B cell (primary cell): ENCODE results near the gene AGL. TPM values are rescaled to one million over a fixed set of nuclear protein-coding genes. Genes with fewer than 3 reads are reported as not detected.
"Not testable (repeated sequence)": the region's sequence is repeated elsewhere in the genome, so short reads cannot be mapped to it uniquely, and the experiment has no call there.

ENCODE experiments used
- ATAC-seq: fragments of 200-7000 bp; cut with Tn5 transposase; one replicate; pipeline ENCODE4 v1.10.0; 2021; ENCODE audit warnings: low read depth, mild to moderate bottlenecking, moderate number of reproducible peaks, moderate library complexity
- CTCF ChIA-PET: fragments of 350-600 bp; sonication (Branson Sonifier 250); formaldehyde crosslinking; loops from one replicate; lab custom pipeline; 2021; ENCODE audit warnings: antibody characterized with exemption, inconsistent platforms; lab: Charles Lee
- POLR2A ChIA-PET: fragments of 350-600 bp; sonication (Branson Sonifier 250); formaldehyde crosslinking; loops from one replicate; lab custom pipeline; 2021; ENCODE audit warnings: antibody characterized with exemption; lab: Charles Lee
- DNase-seq: peaks from one replicate; pipeline ENCODE4 v3.0.0; 2013
- H2AFZ ChIP-seq: 2 replicates; pipeline ENCODE4 v1.6.1; 2012; ENCODE audit warnings: mild to moderate bottlenecking, low read depth, low read length; ENCODE audit not compliant: insufficient read depth, poor library complexity, severe bottlenecking
- H3K27ac ChIP-seq, 2 donors: 1 replicate in 1 of 2; 2 replicates in 1 of 2; pipeline ENCODE4 v1.5.1; 2012 to 2013; ENCODE audit warnings: low read length in 2 of 2, mild to moderate bottlenecking in 2 of 2, moderate library complexity in 1 of 2
- H3K27me3 ChIP-seq, 4 experiments: fragments of 200-600 bp in 1 of 4; sonication (generic) in 1 of 4; replicated peaks in 1 of 4; 1 replicate in 2 of 4; 2 replicates in 2 of 4; pipeline versions ENCODE4 v1.6.1 to v1.7.0; 2013 to 2016; ENCODE audit warnings: low read length in 3 of 4, mild to moderate bottlenecking in 2 of 4, mixed read lengths in 1 of 4, moderate library complexity in 1 of 4; ENCODE audit not compliant: insufficient read depth in 4 of 4, control insufficient read depth in 3 of 4; ENCODE audit errors: control extremely low read depth in 1 of 4
- H3K36me3 ChIP-seq, 2 experiments: replicated peaks in 1 of 2; 1 replicate in 1 of 2; 2 replicates in 1 of 2; pipeline versions ENCODE4 v1.6.1 to v1.7.1; 2013; ENCODE audit warnings: low read length in 1 of 2; ENCODE audit not compliant: insufficient read depth in 2 of 2, control insufficient read depth in 1 of 2; ENCODE audit errors: control extremely low read depth in 1 of 2, extremely low read depth in 1 of 2
- H3K4me1 ChIP-seq, 2 donors: fragments of 200-600 bp in 1 of 2; sonication (generic) in 1 of 2; 1 replicate in 1 of 2; 2 replicates in 1 of 2; pipeline versions ENCODE4 v1.5.1 to v1.6.1; 2013 to 2017; ENCODE audit warnings: low read length in 2 of 2; ENCODE audit not compliant: control insufficient read depth in 2 of 2, insufficient read depth in 2 of 2
- H3K4me2 ChIP-seq: replicated peaks from 2 replicates; pipeline ENCODE3; 2012; ENCODE audit warnings: mild to moderate bottlenecking, low read depth, low read length; ENCODE audit not compliant: poor library complexity, severe bottlenecking
- H3K4me3 ChIP-seq, 5 experiments: fragments of 200-600 bp in 1 of 5; sonication (generic) in 1 of 5; 1 replicate in 3 of 5; 2 replicates in 2 of 5; pipeline versions ENCODE4 v1.5.1 to v1.7.0; 2011 to 2016; ENCODE audit warnings: low read length in 4 of 5, mild to moderate bottlenecking in 4 of 5, low read depth in 2 of 5, control low read depth in 1 of 5, moderate library complexity in 1 of 5; ENCODE audit not compliant: insufficient read depth in 1 of 5; ENCODE audit errors: control extremely low read depth in 1 of 5, extremely low read depth in 1 of 5
- H3K79me2 ChIP-seq: fragments of 200-600 bp; sonication (generic); one replicate; pipeline ENCODE4 v1.6.0; 2016; ENCODE audit warnings: low read length; ENCODE audit not compliant: control insufficient read depth, insufficient read depth
- H3K9ac ChIP-seq: fragments of 200-600 bp; sonication (generic); 2 replicates; pipeline ENCODE4 v1.6.1; 2017; ENCODE audit warnings: mild to moderate bottlenecking, low read length, moderate library complexity
- H3K9me3 ChIP-seq, 3 donors: one replicate each; pipeline versions ENCODE4 v1.6.1 to v1.7.1; 2013; ENCODE audit warnings: low read length in 2 of 3; ENCODE audit not compliant: control insufficient read depth in 2 of 3, insufficient read depth in 1 of 3; ENCODE audit errors: control extremely low read depth in 1 of 3
- H4K20me1 ChIP-seq: 2 replicates; pipeline ENCODE4 v1.6.0; 2012; ENCODE audit warnings: mild to moderate bottlenecking, low read length; ENCODE audit not compliant: insufficient read depth, control insufficient read depth, poor library complexity, severe bottlenecking
- H3K27ac Mint-ChIP-seq: one replicate; pipeline ENCODE4 v1.8.0; 2021; ENCODE audit warnings: mixed read lengths
- H3K27me3 Mint-ChIP-seq: one replicate; pipeline ENCODE4 v1.8.0; 2021; ENCODE audit warnings: mixed read lengths
- H3K4me1 Mint-ChIP-seq: one replicate; pipeline ENCODE4 v1.8.0; 2021; ENCODE audit warnings: mixed read lengths
- H3K4me3 Mint-ChIP-seq: one replicate; pipeline ENCODE4 v1.8.0; 2021; ENCODE audit warnings: mixed read lengths
- H3K9me3 Mint-ChIP-seq: one replicate; pipeline ENCODE4 v1.8.0; 2022; ENCODE audit warnings: mixed read lengths; ENCODE audit not compliant: insufficient read depth
- EZH2 ChIP-seq: IDR thresholded peaks from 2 replicates; pipeline ENCODE4 v1.6.1; 2012; ENCODE audit warnings: borderline replicate concordance, low read depth, mild to moderate bottlenecking, moderate library complexity, low read length; ENCODE audit not compliant: insufficient read depth, poor library complexity, severe bottlenecking
- WGBS: methylation state at CpG from one replicate; pipeline ENCODE4 v1.1.5; 2013; ENCODE audit warnings: missing lambda C conversion rate; ENCODE audit not compliant: insufficient coverage; 5-methylcytosine and 5-hydroxymethylcytosine counted together
- intact Hi-C: fragments of 100-400 bp; cut with micrococcal nuclease; formaldehyde crosslinking; loops from one replicate; pipeline ENCODE4 v1.10.0; 2022
- polyA plus RNA-seq: library from polyadenylated mRNA; depleted of rRNA; stranded (reverse); fragments of >200 nt; gene quantifications from 2 replicates; pipeline ENCODE4 v1.2.3, GENCODE V29; 2012
- total RNA-seq, 2 donors: library from RNA; stranded (reverse); fragments of 120-200 nt in 1 of 2; gene quantifications; 1 replicate in 1 of 2; 2 replicates in 1 of 2; pipeline versions ENCODE4 v1.2.3 to v1.2.4, GENCODE V29; 2013 to 2022
- TF ChIP-seq, protein P1 (sequence below): fragments of 200-600 bp; IDR thresholded peaks from one replicate; pipeline ENCODE4 v1.8.0; 2022; ENCODE audit warnings: antibody characterized with exemption, mild to moderate bottlenecking

Gene AGL
- total and polyA plus RNA-seq, 2 donors (not counting 1 experiment from before 2014, with no cell fraction given) = 3.2 to 18.7 TPM

DNA sequence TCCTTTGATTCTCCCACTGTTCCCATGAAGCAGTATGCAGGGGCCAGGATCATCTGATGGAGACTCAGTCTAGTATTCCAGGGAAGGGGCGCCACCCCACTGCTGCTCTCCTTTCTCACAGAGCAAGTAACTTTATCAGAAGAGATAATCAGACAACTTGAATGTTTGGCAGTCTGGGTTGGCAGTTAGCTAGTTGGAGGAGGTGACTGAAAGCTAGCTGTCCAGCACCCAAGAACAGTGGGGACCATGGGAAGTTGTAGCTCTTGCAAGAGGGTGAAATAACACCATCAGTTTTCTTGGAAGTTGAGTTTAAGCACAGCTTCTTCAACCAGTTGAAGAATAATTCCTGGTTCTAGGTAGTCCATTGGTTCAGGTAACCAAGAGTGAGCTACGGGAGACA is 22.2 kb upstream of the AGL start:
- H3K27ac ChIP-seq = no peak overlapping the region
- peaks cover 18% of the 10 kb centered on the region for H3K27me3 Mint-ChIP-seq
- TF ChIP-seq, protein P1, sequence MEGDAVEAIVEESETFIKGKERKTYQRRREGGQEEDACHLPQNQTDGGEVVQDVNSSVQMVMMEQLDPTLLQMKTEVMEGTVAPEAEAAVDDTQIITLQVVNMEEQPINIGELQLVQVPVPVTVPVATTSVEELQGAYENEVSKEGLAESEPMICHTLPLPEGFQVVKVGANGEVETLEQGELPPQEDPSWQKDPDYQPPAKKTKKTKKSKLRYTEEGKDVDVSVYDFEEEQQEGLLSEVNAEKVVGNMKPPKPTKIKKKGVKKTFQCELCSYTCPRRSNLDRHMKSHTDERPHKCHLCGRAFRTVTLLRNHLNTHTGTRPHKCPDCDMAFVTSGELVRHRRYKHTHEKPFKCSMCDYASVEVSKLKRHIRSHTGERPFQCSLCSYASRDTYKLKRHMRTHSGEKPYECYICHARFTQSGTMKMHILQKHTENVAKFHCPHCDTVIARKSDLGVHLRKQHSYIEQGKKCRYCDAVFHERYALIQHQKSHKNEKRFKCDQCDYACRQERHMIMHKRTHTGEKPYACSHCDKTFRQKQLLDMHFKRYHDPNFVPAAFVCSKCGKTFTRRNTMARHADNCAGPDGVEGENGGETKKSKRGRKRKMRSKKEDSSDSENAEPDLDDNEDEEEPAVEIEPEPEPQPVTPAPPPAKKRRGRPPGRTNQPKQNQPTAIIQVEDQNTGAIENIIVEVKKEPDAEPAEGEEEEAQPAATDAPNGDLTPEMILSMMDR = no peak
- no peak for TF ChIP-seq EZH2
- no peak overlapping the region for H3K9ac ChIP-seq
- H3K27ac Mint-ChIP-seq = no peak overlapping the region
- ATAC-seq = no peak
- no peaks in the 10 kb centered on the region for H3K79me2 ChIP-seq
- no peaks in the 10 kb centered on the region for H3K9me3 Mint-ChIP-seq
- no peaks in the 10 kb centered on the region for H3K4me1 Mint-ChIP-seq
- no peaks in the 10 kb centered on the region for H3K36me3 ChIP-seq
- intact Hi-C loops = no loop called here
- H2AFZ ChIP-seq = no peak overlapping the region
- peaks cover 0 to 8% (median 5%) of the 10 kb centered on the region in 3 donors for H3K9me3 ChIP-seq
- H3K4me1 ChIP-seq = no peaks in the 10 kb centered on the region
- H3K27me3 ChIP-seq = no peaks in the 10 kb centered on the region
- CTCF ChIA-PET = interaction anchor here (1.3 kb wide), 1 partner anchor 16 kb away, joined by 4 read pairs; no protein-coding TSS in a partner anchor
- no peak overlapping the region for H3K4me2 ChIP-seq
- no peaks in the 10 kb centered on the region for H4K20me1 ChIP-seq
- POLR2A ChIA-PET = no interaction called here
- no peak for DNase-seq
- no peak overlapping the region for H3K4me3 ChIP-seq
- no CpG with 5 or more reads among the region's 2 CpGs for WGBS
- H3K4me3 Mint-ChIP-seq = no peak overlapping the region

DNA sequence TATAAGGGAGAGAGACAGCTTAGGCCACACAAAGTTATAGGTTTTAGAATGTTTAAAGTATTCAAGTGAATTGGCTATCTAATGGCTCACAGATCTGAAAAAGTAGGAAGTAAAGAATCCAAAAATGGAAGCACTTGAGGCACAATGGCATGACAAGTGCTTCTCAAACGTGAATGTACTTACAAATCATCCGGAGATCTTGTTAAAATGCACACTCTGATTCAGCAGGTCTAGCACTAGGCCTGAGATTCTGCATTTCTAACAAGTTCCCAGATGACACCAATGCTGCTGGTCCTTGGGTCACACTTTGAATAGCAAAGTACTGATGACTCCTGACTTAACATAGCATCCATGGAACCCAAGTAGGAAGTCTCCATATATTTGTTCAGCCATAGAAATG is 20.9 kb upstream of the AGL start:
- WGBS = 87% methylated on average over 2 of the region's 2 CpGs
- Mint-ChIP-seq H3K4me3 (no peak overlapping the region), H3K27ac (no peak overlapping the region), H3K27me3 (peaks cover 18% of the 10 kb centered on the region), H3K9me3 (no peaks in the 10 kb centered on the region), H3K4me1 (peaks cover 2% of the 10 kb centered on the region)
- Histone ChIP-seq H3K9me3 (peaks cover 0 to 8% (median 5%) of the 10 kb centered on the region in 3 donors), H3K4me2 (no peak overlapping the region), H3K9ac (no peak overlapping the region), H3K4me3 (no peak overlapping the region), H3K27me3 (no peaks in the 10 kb centered on the region), H4K20me1 (no peaks in the 10 kb centered on the region), H3K27ac (no peak overlapping the region), H3K79me2 (no peaks in the 10 kb centered on the region), H3K4me1 (no peaks in the 10 kb centered on the region), H3K36me3 (no peaks in the 10 kb centered on the region), H2AFZ (no peak overlapping the region)
- POLR2A ChIA-PET = no interaction called here
- TF ChIP-seq, protein P1 = no peak
- no peak for TF ChIP-seq EZH2
- DNase-seq (no peak), ATAC-seq (no peak)
- intact Hi-C loops = no loop called here
- CTCF ChIA-PET = no interaction called here

DNA sequence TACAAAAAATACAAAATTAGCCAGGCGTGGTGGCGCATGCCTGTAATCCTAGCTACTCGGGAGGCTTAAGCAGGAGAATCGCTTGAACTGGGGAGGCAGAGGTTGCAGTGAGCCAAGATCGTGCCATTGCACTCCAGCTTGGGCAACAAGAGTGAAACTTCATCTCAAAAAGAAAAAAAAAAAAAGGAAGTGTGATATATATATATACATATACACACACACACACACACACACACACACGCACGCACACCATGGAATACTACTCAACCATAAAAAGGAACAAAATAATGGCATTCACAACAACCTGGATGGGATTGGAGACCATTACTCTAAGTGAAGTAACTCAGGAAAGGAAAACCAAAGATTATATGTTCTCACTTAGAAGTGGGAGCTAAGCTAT is 16.2 kb upstream of the AGL start:
- POLR2A ChIA-PET, H3K4me1 ChIP-seq: not testable (repeated sequence)

More for the DNA sequence above, 16.2 kb upstream of the AGL start:
- H3K4me3 ChIP-seq, H3K27ac ChIP-seq, H3K4me1 Mint-ChIP-seq, H3K36me3 ChIP-seq, H3K9me3 Mint-ChIP-seq, ATAC-seq, H3K27me3 Mint-ChIP-seq, H3K9me3 ChIP-seq, intact Hi-C loops, H3K79me2 ChIP-seq, H3K9ac ChIP-seq, H3K27ac Mint-ChIP-seq, H2AFZ ChIP-seq, CTCF ChIA-PET, DNase-seq, H3K4me3 Mint-ChIP-seq, H3K27me3 ChIP-seq, H4K20me1 ChIP-seq, H3K4me2 ChIP-seq: not testable (repeated sequence)
- 93% methylated on average over 4 of the region's 7 CpGs for WGBS
